CD14-positive monocyte (primary cell): ENCODE results near the gene GNB3. TPM values are rescaled to one million over a fixed set of nuclear protein-coding genes. Genes with fewer than 3 reads are reported as not detected.
A peak's percentile ranks its signal among the peaks of the same experiment; 100 is the strongest.

Experiments
- DNase-seq, 3 donors: peaks; one replicate each; pipeline ENCODE4 v3.0.0-alpha.2; 2011 to 2022
- H2AFZ ChIP-seq: 2 replicates; pipeline ENCODE4 v1.6.0; 2012; ENCODE audit warnings: mild to moderate bottlenecking, low read depth, low read length, inconsistent platforms; ENCODE audit not compliant: insufficient read depth, poor library complexity, severe bottlenecking
- H3K27ac ChIP-seq, 2 donors: 1 replicate in 1 of 2; 2 replicates in 1 of 2; pipeline ENCODE4 v1.5.1; 2012 to 2013; ENCODE audit warnings: low read length in 2 of 2, control low read depth in 1 of 2, inconsistent platforms in 1 of 2, low read depth in 1 of 2, mild to moderate bottlenecking in 1 of 2
- H3K27me3 ChIP-seq, 2 donors: one replicate each; pipeline versions ENCODE4 v1.6.0 to v1.6.1; 2011 to 2013; ENCODE audit warnings: low read length in 2 of 2; ENCODE audit not compliant: control insufficient read depth in 2 of 2, insufficient read depth in 2 of 2
- H3K36me3 ChIP-seq, 2 donors: replicated peaks in 1 of 2; 1 replicate in 1 of 2; 2 replicates in 1 of 2; pipeline versions ENCODE4 v1.5.1 to v1.6.1; 2012 to 2013; ENCODE audit warnings: low read length in 2 of 2, control low read depth in 1 of 2, inconsistent platforms in 1 of 2, mild to moderate bottlenecking in 1 of 2; ENCODE audit not compliant: insufficient read depth in 2 of 2, control insufficient read depth in 1 of 2
- H3K4me1 ChIP-seq, 2 donors: 1 replicate in 1 of 2; 2 replicates in 1 of 2; pipeline versions ENCODE4 v1.5.1 to v1.6.1; 2012 to 2013; ENCODE audit warnings: low read length in 2 of 2, control low read depth in 1 of 2, inconsistent platforms in 1 of 2, mild to moderate bottlenecking in 1 of 2, moderate library complexity in 1 of 2; ENCODE audit not compliant: insufficient read depth in 2 of 2, control insufficient read depth in 1 of 2
- H3K4me2 ChIP-seq: replicated peaks from 2 replicates; pipeline ENCODE3; 2012; ENCODE audit warnings: low read length, moderate library complexity, mild to moderate bottlenecking; ENCODE audit not compliant: poor library complexity, severe bottlenecking; ENCODE audit errors: extremely low read depth
- H3K4me3 ChIP-seq, 3 experiments: fragments of 200-600 bp in 1 of 3; sonication (generic) in 1 of 3; replicated peaks in 1 of 3; 1 replicate in 2 of 3; 2 replicates in 1 of 3; pipeline ENCODE4 v1.5.1; 2011 to 2013; ENCODE audit warnings: low read length in 3 of 3, mild to moderate bottlenecking in 3 of 3, control low read depth in 2 of 3, low read depth in 2 of 3, inconsistent platforms in 1 of 3, moderate library complexity in 1 of 3
- H3K79me2 ChIP-seq: 2 replicates; pipeline ENCODE4 v1.6.0; 2012; ENCODE audit warnings: mild to moderate bottlenecking, control low read depth, inconsistent platforms, low read length, moderate library complexity; ENCODE audit not compliant: insufficient read depth
- H3K9ac ChIP-seq: 2 replicates; pipeline ENCODE4 v1.6.0; 2017; ENCODE audit warnings: low read length, mild to moderate bottlenecking; ENCODE audit not compliant: insufficient read depth, poor library complexity, severe bottlenecking
- H3K9me3 ChIP-seq, 2 donors: replicated peaks in 1 of 2; 1 replicate in 1 of 2; 2 replicates in 1 of 2; pipeline versions ENCODE4 v1.5.1 to v1.6.1; 2012 to 2013; ENCODE audit warnings: low read length in 2 of 2, control low read depth in 1 of 2; ENCODE audit not compliant: control insufficient read depth in 1 of 2, insufficient read depth in 1 of 2
- H4K20me1 ChIP-seq: 2 replicates; pipeline ENCODE4 v1.6.0; 2012; ENCODE audit warnings: mild to moderate bottlenecking, low read length, control low read depth, moderate library complexity; ENCODE audit not compliant: insufficient read depth
- H3K27ac Mint-ChIP-seq, 7 donors: one replicate each; pipeline ENCODE4 v1.8.0; 2020; ENCODE audit warnings: mild to moderate bottlenecking in 7 of 7, mixed read lengths in 7 of 7, moderate library complexity in 6 of 7, inconsistent platforms in 2 of 7
- H3K27me3 Mint-ChIP-seq, 3 donors: one replicate each; pipeline ENCODE4 v1.8.0; 2021 to 2022; ENCODE audit warnings: low read depth in 3 of 3, mild to moderate bottlenecking in 3 of 3, mixed read lengths in 3 of 3, moderate library complexity in 3 of 3, inconsistent platforms in 1 of 3
- H3K36me3 Mint-ChIP-seq, 2 donors: one replicate each; pipeline ENCODE4 v1.8.0; 2020; ENCODE audit warnings: mixed read lengths in 2 of 2, inconsistent platforms in 1 of 2, mild to moderate bottlenecking in 1 of 2
- H3K4me1 Mint-ChIP-seq: one replicate; pipeline ENCODE4 v1.8.0; 2020; ENCODE audit warnings: mild to moderate bottlenecking, mixed read lengths
- H3K4me3 Mint-ChIP-seq, 2 donors: one replicate each; pipeline ENCODE4 v1.8.0; 2020; ENCODE audit warnings: mild to moderate bottlenecking in 2 of 2, mixed read lengths in 2 of 2, moderate library complexity in 1 of 2
- H3K9me3 Mint-ChIP-seq, 7 donors: one replicate each; pipeline ENCODE4 v1.8.0; 2020 to 2022; ENCODE audit warnings: mixed read lengths in 7 of 7, mild to moderate bottlenecking in 6 of 7, moderate library complexity in 6 of 7, inconsistent platforms in 2 of 7
- WGBS: methylation state at CpG from one replicate; pipeline ENCODE4 v1.1.5; 2013; ENCODE audit warnings: missing lambda C conversion rate; ENCODE audit not compliant: insufficient coverage; 5-methylcytosine and 5-hydroxymethylcytosine counted together
- intact Hi-C, 2 donors: fragments of 100-400 bp; cut with micrococcal nuclease; formaldehyde crosslinking; loops; one replicate each; pipeline versions ENCODE4 v1.15.0 to v1.15.1; 2023
- polyA plus RNA-seq, 3 donors: library from polyadenylated mRNA; depleted of rRNA in 1 of 3; unstranded in 2 of 3; stranded (reverse) in 1 of 3; fragments of 300-500 nt in 2 of 3; fragments of >200 nt in 1 of 3; fragmentation: Illumina TruSeq in 2 of 3; gene quantifications; 1 replicate in 2 of 3; 2 replicates in 1 of 3; pipeline ENCODE4 v1.2.3, GENCODE V29; 2012 to 2021
- TF ChIP-seq, protein P1 (sequence below): fragments of 200-600 bp; IDR thresholded peaks from one replicate; pipeline ENCODE4 v1.8.0; 2022; ENCODE audit warnings: antibody characterized with exemption, mild to moderate bottlenecking

The GNB3 gene
- polyA plus RNA-seq, 3 donors: 0.31 TPM; not detected in 2

DNA sequence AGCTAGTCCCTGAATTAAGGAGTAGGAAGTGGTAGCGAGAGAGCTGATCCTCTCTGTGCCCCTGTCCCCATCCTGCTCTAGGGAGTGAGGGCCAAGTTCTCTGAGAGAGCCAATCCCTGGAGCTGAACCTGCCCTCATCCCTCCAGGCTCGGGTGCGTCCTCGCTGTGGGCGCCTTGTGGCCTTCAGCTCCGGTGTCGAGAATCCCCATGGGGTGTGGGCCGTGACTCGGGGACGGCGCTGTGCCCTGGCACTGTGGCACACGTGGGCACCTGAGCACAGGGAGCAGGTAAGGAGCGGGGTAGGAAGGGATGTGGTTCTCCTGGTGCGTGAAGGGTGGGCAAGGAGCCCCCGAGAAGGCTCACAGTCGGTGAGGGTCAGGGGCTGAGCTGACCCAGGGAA is 1.9 kb upstream of the GNB3 start:
- no peaks in the 10 kb centered on the region for H3K79me2 ChIP-seq
- WGBS: 96% methylated on average over 11 of the region's 16 CpGs
- H3K9ac ChIP-seq: no peak overlapping the region
- no peak overlapping the region for H2AFZ ChIP-seq
- no peaks in the 10 kb centered on the region for H3K9me3 Mint-ChIP-seq
- intact Hi-C loops: no loop called here
- no peaks in the 10 kb centered on the region for H3K27me3 ChIP-seq
- H3K27me3 Mint-ChIP-seq: peaks cover 0 to 4% (median 3%) of the 10 kb centered on the region in 3 donors
- peak overlapping the region in 2 of 7 donors; percentile 20 to 78 for H3K27ac Mint-ChIP-seq
- no peak overlapping the region for H3K27ac ChIP-seq
- TF ChIP-seq, protein P1, sequence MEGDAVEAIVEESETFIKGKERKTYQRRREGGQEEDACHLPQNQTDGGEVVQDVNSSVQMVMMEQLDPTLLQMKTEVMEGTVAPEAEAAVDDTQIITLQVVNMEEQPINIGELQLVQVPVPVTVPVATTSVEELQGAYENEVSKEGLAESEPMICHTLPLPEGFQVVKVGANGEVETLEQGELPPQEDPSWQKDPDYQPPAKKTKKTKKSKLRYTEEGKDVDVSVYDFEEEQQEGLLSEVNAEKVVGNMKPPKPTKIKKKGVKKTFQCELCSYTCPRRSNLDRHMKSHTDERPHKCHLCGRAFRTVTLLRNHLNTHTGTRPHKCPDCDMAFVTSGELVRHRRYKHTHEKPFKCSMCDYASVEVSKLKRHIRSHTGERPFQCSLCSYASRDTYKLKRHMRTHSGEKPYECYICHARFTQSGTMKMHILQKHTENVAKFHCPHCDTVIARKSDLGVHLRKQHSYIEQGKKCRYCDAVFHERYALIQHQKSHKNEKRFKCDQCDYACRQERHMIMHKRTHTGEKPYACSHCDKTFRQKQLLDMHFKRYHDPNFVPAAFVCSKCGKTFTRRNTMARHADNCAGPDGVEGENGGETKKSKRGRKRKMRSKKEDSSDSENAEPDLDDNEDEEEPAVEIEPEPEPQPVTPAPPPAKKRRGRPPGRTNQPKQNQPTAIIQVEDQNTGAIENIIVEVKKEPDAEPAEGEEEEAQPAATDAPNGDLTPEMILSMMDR: no peak
- no peak overlapping the region for H3K4me3 Mint-ChIP-seq
- no peak for DNase-seq
- H3K36me3 ChIP-seq: no peaks in the 10 kb centered on the region
- no peaks in the 10 kb centered on the region for H3K4me1 Mint-ChIP-seq
- peaks cover 3 to 4% of the 10 kb centered on the region in 2 donors for H3K4me1 ChIP-seq
- no peaks in the 10 kb centered on the region for H3K36me3 Mint-ChIP-seq
- no peaks in the 10 kb centered on the region for H3K9me3 ChIP-seq
- no peak overlapping the region for H3K4me2 ChIP-seq
- no peak overlapping the region for H3K4me3 ChIP-seq
- H4K20me1 ChIP-seq: no peaks in the 10 kb centered on the region

DNA sequence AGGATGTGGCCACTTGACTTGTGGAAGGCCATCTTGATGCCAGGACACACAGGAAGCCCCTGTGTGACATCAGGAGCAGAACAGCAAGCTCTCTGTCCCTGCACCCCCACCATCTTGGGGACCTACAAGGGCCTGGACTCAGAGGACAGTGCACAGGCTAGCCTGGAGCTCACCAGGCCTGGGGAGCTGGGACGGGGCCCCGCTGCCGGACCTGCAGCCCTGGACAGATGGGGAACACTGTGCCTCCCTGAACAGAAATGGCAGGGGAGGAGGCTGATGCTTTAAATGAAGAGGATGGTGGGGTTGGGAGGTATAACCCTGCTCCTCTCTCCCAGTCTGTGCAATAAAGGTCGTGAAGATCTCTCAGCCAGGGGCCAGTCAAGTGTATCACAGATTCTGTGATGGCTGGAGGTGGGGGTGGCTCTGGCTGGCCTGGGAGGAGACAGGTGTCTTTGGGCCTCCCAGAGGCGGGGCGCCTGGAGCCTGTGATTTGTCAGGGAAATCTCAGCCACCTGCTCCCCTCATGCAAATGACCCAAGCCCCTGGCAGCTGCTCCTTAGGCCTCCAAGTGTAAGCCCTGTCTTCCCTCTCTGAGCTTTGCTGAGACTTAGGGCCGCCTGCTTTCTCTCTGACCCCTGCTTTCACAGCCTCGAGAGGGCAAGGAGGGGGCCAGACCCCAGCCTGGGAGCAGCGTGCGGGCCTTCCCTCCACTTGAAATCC is 1.1 kb upstream of the GNB3 start:
- intact Hi-C loops: no loop called here
- Histone ChIP-seq H3K27ac (no peak overlapping the region), H3K79me2 (no peaks in the 10 kb centered on the region), H3K4me3 (no peak overlapping the region), H3K4me2 (no peak overlapping the region), H3K27me3 (no peaks in the 10 kb centered on the region), H3K9ac (no peak overlapping the region), H3K9me3 (no peaks in the 10 kb centered on the region), H2AFZ (no peak overlapping the region), H3K36me3 (no peaks in the 10 kb centered on the region), H4K20me1 (no peaks in the 10 kb centered on the region), H3K4me1 (peaks cover 3 to 4% of the 10 kb centered on the region in 2 donors)
- Mint-ChIP-seq H3K4me3 (no peak overlapping the region), H3K27ac (peak overlapping the region in 1 of 7 donors; percentile 18), H3K9me3 (no peaks in the 10 kb centered on the region), H3K36me3 (no peaks in the 10 kb centered on the region), H3K27me3 (peaks cover 0 to 4% (median 3%) of the 10 kb centered on the region in 3 donors), H3K4me1 (no peaks in the 10 kb centered on the region)
- WGBS: 96% methylated on average over 7 of the region's 10 CpGs
- TF ChIP-seq, protein P1: no peak
- no peak for DNase-seq
